ENCODE results near the gene C6orf136.

C6orf136 gene

DNA sequence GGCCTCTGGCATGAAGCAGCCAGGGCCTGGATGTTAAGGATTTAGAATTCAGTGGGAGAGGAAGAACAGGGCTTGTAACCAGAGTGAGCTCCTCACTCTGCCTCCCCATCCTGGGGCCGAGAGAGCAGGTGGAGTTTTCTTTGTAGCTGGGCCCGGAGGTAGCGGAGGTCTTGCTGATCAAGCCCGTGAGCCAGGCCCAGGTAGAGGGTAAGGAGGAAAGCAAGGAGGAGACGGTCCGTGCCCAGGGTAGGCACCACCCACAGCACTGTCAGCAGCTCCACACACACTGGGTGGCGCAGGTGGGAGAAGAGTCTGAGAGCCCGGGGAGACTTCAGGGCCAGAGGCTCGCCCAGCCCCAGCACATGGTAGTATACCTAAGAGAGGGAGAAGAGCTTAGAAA, 41.6 kb downstream of the C6orf136 start:
- H3K27ac ChIP-seq: no peak overlapping the region

GRCh38 chr6:30689022-30689865, 42.3 kb downstream of the C6orf136 start:
- no peak overlapping the region for H3K27ac ChIP-seq
- TF ChIP-seq CTCF (conservative IDR thresholded peaks at IDR 0.05): no peak
- no peak for TF ChIP-seq ZFX (IDR thresholded peaks at IDR 0.05)

More for the DNA sequence above, 41.6 kb downstream of the C6orf136 start:
- TF ChIP-seq CTCF (conservative IDR thresholded peaks at IDR 0.05) (no peak), ZFX (IDR thresholded peaks at IDR 0.05) (no peak)

DNA sequence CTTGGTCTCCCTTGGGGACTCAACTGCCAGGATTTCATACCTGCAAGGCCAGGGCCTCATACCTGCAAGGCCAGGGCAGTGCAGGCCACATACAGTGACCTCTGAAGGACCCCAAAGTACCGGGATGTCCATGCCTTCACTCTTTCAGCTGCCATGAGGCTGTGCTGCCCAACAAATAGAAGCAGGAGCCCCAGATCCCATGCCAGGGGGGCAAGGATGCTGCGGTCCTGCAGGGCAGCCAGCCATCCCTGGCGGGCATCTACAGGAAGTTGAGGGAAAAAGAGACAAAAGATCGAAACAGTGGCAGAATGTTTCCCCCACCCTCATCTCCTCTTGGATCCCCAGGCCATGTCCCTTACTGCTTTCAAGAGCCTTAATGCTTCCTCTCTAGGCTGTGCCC, 43.1 kb downstream of the C6orf136 start:
- H3K27ac ChIP-seq: peak overlapping the region; percentile 63
- no peak for TF ChIP-seq CTCF (conservative IDR thresholded peaks at IDR 0.05)
- TF ChIP-seq ZFX (IDR thresholded peaks at IDR 0.05): no peak

- no peak for TF ChIP-seq CTCF (conservative IDR thresholded peaks at IDR 0.05)
- no peak for TF ChIP-seq ZFX (IDR thresholded peaks at IDR 0.05)
- H3K27ac ChIP-seq: peak within 1 kb of the TSS; percentile 63
Observed at GRCh38 chr6:30690403-30691207, 43.7 kb downstream of the C6orf136 start, which contains the start of gene NRM. TSS of gene NRM (minus strand) at chr6:30690984. CDS start at chr6:30690974, 10 bp downstream.

GRCh38 chr6:30691208-30691847, 44.4 kb downstream of the C6orf136 start:
- H3K27ac ChIP-seq: peak overlapping the region; percentile 63
- no peak for TF ChIP-seq ZFX (IDR thresholded peaks at IDR 0.05)
- TF ChIP-seq CTCF (conservative IDR thresholded peaks at IDR 0.05): no peak

- no peak for TF ChIP-seq CTCF (conservative IDR thresholded peaks at IDR 0.05)
- no peak for TF ChIP-seq ZFX (IDR thresholded peaks at IDR 0.05)
- H3K27ac ChIP-seq: no peak overlapping the region
Observed at GRCh38 chr6:30696432-30696831, 49.5 kb downstream of the C6orf136 start.

Data from C4-2B (cell line).